SK-N-SH (cell line): ENCODE data around the gene ENOX1.
A peak's percentile ranks its signal among the peaks of the same experiment; 100 is the strongest.

ENCODE experiments used
- CTCF ChIP-seq: fragments of 200-600 bp; sonication (generic); IDR thresholded peaks from 2 replicates; pipeline ENCODE4 v1.6.1; 2017; ENCODE audit warnings: antibody characterized with exemption, mild to moderate bottlenecking, moderate library complexity
- EP300 ChIP-seq, 2 experiments: IDR thresholded peaks; 2 replicates each; pipeline versions ENCODE4 v1.4.0 to v1.6.1; 2012; ENCODE audit warnings: borderline replicate concordance in 1 of 2, low read depth in 1 of 2, low read length in 1 of 2
- JUND ChIP-seq: IDR thresholded peaks from 2 replicates; pipeline ENCODE4 v1.4.0; 2012
- NFIC ChIP-seq: IDR thresholded peaks from 2 replicates; pipeline ENCODE4 v1.4.0; 2012; ENCODE audit warnings: borderline replicate concordance
- PBX3 ChIP-seq: IDR thresholded peaks from 2 replicates; pipeline ENCODE4; 2012
- RFX5 ChIP-seq: IDR thresholded peaks from 2 replicates; pipeline ENCODE4 v1.6.1; 2012; ENCODE audit warnings: mild to moderate bottlenecking, improper control_type of control experiment, low read length
- TAF1 ChIP-seq: IDR thresholded peaks from 2 replicates; pipeline ENCODE4 v1.6.1; 2012; ENCODE audit warnings: low read depth, mild to moderate bottlenecking, low read length, moderate library complexity, borderline replicate concordance
- USF2 ChIP-seq: fragments of 150-350 bp; IDR thresholded peaks from 2 replicates; pipeline ENCODE4 v1.6.1; 2017; ENCODE audit warnings: antibody characterized with exemption, low read length, low read depth, borderline replicate concordance

- no peak for TF ChIP-seq CTCF
- no peak for TF ChIP-seq EP300 (IDR thresholded peaks at IDR 0.05; ENCODE audit: borderline replicate concordance in 1 of 2, low read depth in 1 of 2, low read length in 1 of 2)
- TF ChIP-seq USF2 = no peak
- TF ChIP-seq JUND = no peak
- 0 out of 2 replicates have a peak, but pooled peaks have one; percentile 9 for TF ChIP-seq NFIC
- TF ChIP-seq TAF1 = no peak
- TF ChIP-seq PBX3 = no peak
- TF ChIP-seq RFX5 = no peak
These were observed 242.8 kb downstream of the ENOX1 start for GRCh38 chr13:43544011-43544410.
